Measurements from ENCODE around the gene DNAJB6. TPM values are rescaled to one million over a fixed set of nuclear protein-coding genes. Genes with fewer than 3 reads are reported as not detected.

DNAJB6 gene
- total and polyA plus RNA-seq, 2 donors (not counting 3 experiments of a cell fraction or from before 2014, with no cell fraction given) = 69.6 to 135 TPM

GRCh38 chr7:157409149-157409752, 72.4 kb downstream of the DNAJB6 start:
- no TSS peak for BruUV-seq (replicated peaks)
- DNase-seq (ENCODE audit: low read depth, low spot score) (no peak), FAIRE-seq (no peak)

More at GRCh38 chr7:157409149-157409752, 72.4 kb downstream of the DNAJB6 start:
- H4K20me1 ChIP-seq (replicated peaks; ENCODE audit: control insufficient read depth, extremely low read depth, insufficient read depth, low read length) = no peaks in the 10 kb centered on the region
- intact Hi-C loops (cut with micrococcal nuclease) (no loop called here), dilution Hi-C loops (cut with MboI; ENCODE audit: extremely low pct_ligation_motif_present, low sequenced_read_pairs) (no loop called here)
- TF ChIP-seq JUN (IDR thresholded peaks at IDR 0.05; ENCODE audit: borderline replicate concordance, insufficient read depth, insufficient read length, low read depth) = no peak
- no peak for TF ChIP-seq MYC (IDR thresholded peaks at IDR 0.05; ENCODE audit: low read depth, low read length)
- no peak for TF ChIP-seq POLR2A (IDR thresholded peaks at IDR 0.05; ENCODE audit: low read depth, low read length)
- TF ChIP-seq, protein P1, sequence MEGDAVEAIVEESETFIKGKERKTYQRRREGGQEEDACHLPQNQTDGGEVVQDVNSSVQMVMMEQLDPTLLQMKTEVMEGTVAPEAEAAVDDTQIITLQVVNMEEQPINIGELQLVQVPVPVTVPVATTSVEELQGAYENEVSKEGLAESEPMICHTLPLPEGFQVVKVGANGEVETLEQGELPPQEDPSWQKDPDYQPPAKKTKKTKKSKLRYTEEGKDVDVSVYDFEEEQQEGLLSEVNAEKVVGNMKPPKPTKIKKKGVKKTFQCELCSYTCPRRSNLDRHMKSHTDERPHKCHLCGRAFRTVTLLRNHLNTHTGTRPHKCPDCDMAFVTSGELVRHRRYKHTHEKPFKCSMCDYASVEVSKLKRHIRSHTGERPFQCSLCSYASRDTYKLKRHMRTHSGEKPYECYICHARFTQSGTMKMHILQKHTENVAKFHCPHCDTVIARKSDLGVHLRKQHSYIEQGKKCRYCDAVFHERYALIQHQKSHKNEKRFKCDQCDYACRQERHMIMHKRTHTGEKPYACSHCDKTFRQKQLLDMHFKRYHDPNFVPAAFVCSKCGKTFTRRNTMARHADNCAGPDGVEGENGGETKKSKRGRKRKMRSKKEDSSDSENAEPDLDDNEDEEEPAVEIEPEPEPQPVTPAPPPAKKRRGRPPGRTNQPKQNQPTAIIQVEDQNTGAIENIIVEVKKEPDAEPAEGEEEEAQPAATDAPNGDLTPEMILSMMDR (IDR thresholded peaks at IDR 0.05; ENCODE audit: extremely low read depth in 1 of 2, insufficient read depth in 1 of 2, low read depth in 1 of 2, low read length in 2 of 2) = no peak
- TF ChIP-seq POLR2AphosphoS5 (IDR thresholded peaks at IDR 0.05; ENCODE audit: insufficient read depth, low read depth, low read length) = no peak
- no peak for TF ChIP-seq FOS (IDR thresholded peaks at IDR 0.05; ENCODE audit: borderline replicate concordance, insufficient read depth, low read length)
- no peak for TF ChIP-seq GATA2 (IDR thresholded peaks at IDR 0.05; ENCODE audit: insufficient read depth, insufficient read length, low read depth, low read length)
- TF ChIP-seq EZH2 (IDR thresholded peaks at IDR 0.05; ENCODE audit: borderline replicate concordance, low read depth, low read length, severe bottlenecking) = no peak
- TF ChIP-seq, protein P2, sequence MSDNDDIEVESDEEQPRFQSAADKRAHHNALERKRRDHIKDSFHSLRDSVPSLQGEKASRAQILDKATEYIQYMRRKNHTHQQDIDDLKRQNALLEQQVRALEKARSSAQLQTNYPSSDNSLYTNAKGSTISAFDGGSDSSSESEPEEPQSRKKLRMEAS (IDR thresholded peaks at IDR 0.05; ENCODE audit: insufficient read depth, insufficient read length) = no peak
- no peak overlapping the region for H3K9ac ChIP-seq (replicated peaks; ENCODE audit: extremely low read depth, insufficient read depth, low read length)
- no peaks in the 10 kb centered on the region for H3K4me1 ChIP-seq (ENCODE audit: control insufficient read depth, extremely low read depth, insufficient read depth, low read length)
- ChIA-PET POLR2A (no interaction called here), CTCF (no interaction called here)
- H3K36me3 ChIP-seq (ENCODE audit: control insufficient read depth in 2 of 2, extremely low read depth in 1 of 2, insufficient read depth in 2 of 2, low read length in 2 of 2) = peaks cover 5 to 21% of the 10 kb centered on the region in 2 experiments
- no peaks in the 10 kb centered on the region for H3K9me1 ChIP-seq (replicated peaks; ENCODE audit: control insufficient read depth, extremely low read depth, insufficient read depth, low read length)
- no peak overlapping the region for H3K4me2 ChIP-seq (ENCODE audit: insufficient read depth, low read length)
- H3K27me3 ChIP-seq (ENCODE audit: control insufficient read depth in 2 of 2, insufficient read depth in 2 of 2, low read length in 2 of 2) = no peaks in the 10 kb centered on the region
- H3K4me3 ChIP-seq (replicated peaks in 1 of 3; ENCODE audit: insufficient read depth in 1 of 3, low read depth in 1 of 3, low read length in 3 of 3) = no peak overlapping the region
- H3K9me3 ChIP-seq (replicated peaks; ENCODE audit: control insufficient read depth, insufficient read depth, low read length) = no peaks in the 10 kb centered on the region
- no peak overlapping the region for H2AFZ ChIP-seq (ENCODE audit: low read depth, low read length)
- H3K27ac ChIP-seq (ENCODE audit: insufficient read depth, low read depth, low read length) = no peak overlapping the region
- no peaks in the 10 kb centered on the region for H3K79me2 ChIP-seq (ENCODE audit: control insufficient read depth, insufficient read depth, low read length)
